GM23248 (cell line): ENCODE results near the gene COMMD7. TPM values are rescaled to one million over a fixed set of nuclear protein-coding genes. Genes with fewer than 3 reads are reported as not detected.
"Not testable (repeated sequence)": the region's sequence is repeated elsewhere in the genome, so short reads cannot be mapped to it uniquely, and the experiment has no call there.

Source experiments
- DNase-seq: peaks from one replicate; pipeline ENCODE4 v3.0.0-alpha.2; 2015
- H2AFZ ChIP-seq: fragments of 200-600 bp; sonication (generic); 2 replicates; pipeline ENCODE4 v1.6.1; 2016; ENCODE audit warnings: antibody characterized with exemption
- H3F3A ChIP-seq: fragments of 200-600 bp; sonication (generic); 2 replicates; pipeline ENCODE4 v1.6.1; 2016; ENCODE audit warnings: mild to moderate bottlenecking, antibody characterized with exemption, mixed run types; ENCODE audit not compliant: insufficient read depth
- H3K27ac ChIP-seq: fragments of 200-600 bp; sonication (generic); 2 replicates; pipeline ENCODE4 v1.5.1; 2016; ENCODE audit warnings: mild to moderate bottlenecking
- H3K27me3 ChIP-seq: fragments of 200-600 bp; sonication (generic); replicated peaks from 2 replicates; pipeline ENCODE4 v1.6.1; 2016; ENCODE audit warnings: mild to moderate bottlenecking; ENCODE audit not compliant: insufficient read depth
- H3K36me3 ChIP-seq: fragments of 200-600 bp; sonication (generic); 2 replicates; pipeline ENCODE4 v1.6.1; 2016; ENCODE audit warnings: low read depth, mild to moderate bottlenecking
- H3K4me1 ChIP-seq: fragments of 200-600 bp; sonication (generic); 2 replicates; pipeline ENCODE4 v1.6.1; 2016; ENCODE audit warnings: mild to moderate bottlenecking; ENCODE audit not compliant: insufficient read depth
- H3K4me2 ChIP-seq: fragments of 200-600 bp; sonication (generic); one replicate; pipeline ENCODE4 v1.6.1; 2016; ENCODE audit warnings: mild to moderate bottlenecking; ENCODE audit not compliant: unreplicated experiment
- H3K4me3 ChIP-seq: fragments of 200-600 bp; sonication (generic); 2 replicates; pipeline ENCODE4 v1.5.1; 2016; ENCODE audit warnings: mild to moderate bottlenecking
- H3K79me2 ChIP-seq: fragments of 200-600 bp; sonication (generic); 2 replicates; pipeline ENCODE4 v1.6.1; 2016; ENCODE audit warnings: mild to moderate bottlenecking; ENCODE audit not compliant: insufficient read depth
- H3K9ac ChIP-seq: fragments of 200-600 bp; sonication (generic); 2 replicates; pipeline ENCODE4 v1.6.1; 2016; ENCODE audit warnings: mild to moderate bottlenecking
- H3K9me2 ChIP-seq: fragments of 200-600 bp; sonication (generic); 2 replicates; pipeline ENCODE4 v1.6.1; 2016; ENCODE audit warnings: mixed run types, mild to moderate bottlenecking, moderate library complexity; ENCODE audit not compliant: insufficient read depth
- H3K9me3 ChIP-seq: fragments of 200-600 bp; sonication (generic); one replicate; pipeline ENCODE4 v1.6.1; 2017; ENCODE audit warnings: low read depth
- H4K20me1 ChIP-seq: fragments of 200-600 bp; sonication (generic); 2 replicates; pipeline ENCODE4 v1.6.0; 2016; ENCODE audit not compliant: insufficient read depth
- EZH2 ChIP-seq: fragments of 200-600 bp; sonication (generic); IDR thresholded peaks from 2 replicates; pipeline ENCODE4 v1.6.1; 2018; ENCODE audit warnings: antibody characterized with exemption, mild to moderate bottlenecking; ENCODE audit not compliant: insufficient read depth, poor library complexity, severe bottlenecking
- EZH2phosphoT487 ChIP-seq: fragments of 200-600 bp; sonication (generic); IDR thresholded peaks from 2 replicates; pipeline ENCODE4 v1.6.1; 2018; ENCODE audit warnings: antibody characterized with exemption, moderate library complexity, mild to moderate bottlenecking, low read depth; ENCODE audit not compliant: insufficient read depth
- WGBS, 2 experiments: methylation state at CpG; one replicate each; pipeline ENCODE4 v1.1.6; 2015 to 2017; ENCODE audit warnings: low lambda C conversion rate in 2 of 2, low coverage in 1 of 2; ENCODE audit errors: missing lambda C conversion rate in 2 of 2; 5-methylcytosine and 5-hydroxymethylcytosine counted together
- in situ Hi-C: fragments of 300-500 bp; cut with MboI; formaldehyde crosslinking; loops from 2 replicates; pipeline ENCODE4 v1.15.0; 2020
- polyA plus RNA-seq: library from polyadenylated mRNA; unstranded; fragments of >200 nt; fragmentation: Nextera tagmentation; extraction: Ambion mirVana; gene quantifications from 2 replicates; pipeline ENCODE4 v1.2.1, GENCODE V29; 2016
- total RNA-seq: library from RNA; depleted of rRNA; stranded (reverse); fragments of >200 nt; shearing (Covaris generic); gene quantifications from 2 replicates; pipeline ENCODE4 v1.2.3, GENCODE V29; 2014

Gene COMMD7
- total and polyA plus RNA-seq, 2 experiments from 2014 or later = 37.0 to 68.8 TPM

DNA sequence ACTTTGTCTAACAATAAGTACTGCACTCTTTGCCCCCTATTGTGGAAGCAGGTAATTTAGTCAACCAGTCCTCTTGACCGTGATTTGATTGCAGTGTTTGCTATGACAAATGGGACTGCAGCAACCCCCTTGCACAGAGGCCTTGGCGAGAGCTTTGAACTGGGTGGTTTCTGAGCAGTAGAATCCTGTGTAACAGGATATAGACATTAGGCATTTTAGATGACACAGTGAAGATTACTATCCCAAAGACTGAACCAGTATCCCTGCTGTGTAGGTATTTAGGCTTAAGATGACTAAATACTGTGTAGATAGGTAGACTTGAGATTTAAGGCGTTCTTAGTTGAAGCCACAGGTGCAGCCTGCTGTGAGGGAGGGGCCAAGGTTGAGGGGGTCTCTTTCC lies 28.8 kb upstream of the COMMD7 start:
- H3K9me2 ChIP-seq = no peaks in the 10 kb centered on the region
- TF ChIP-seq EZH2 = no peak
- TF ChIP-seq EZH2phosphoT487 = no peak
- H3K27me3 ChIP-seq = no peaks in the 10 kb centered on the region
- no peaks in the 10 kb centered on the region for H3K36me3 ChIP-seq
- no peak overlapping the region for H2AFZ ChIP-seq
- H3K27ac ChIP-seq = no peak overlapping the region
- DNase-seq = no peak
- no peak overlapping the region for H3K4me3 ChIP-seq
- in situ Hi-C loops = no loop called here
- no peaks in the 10 kb centered on the region for H3K79me2 ChIP-seq
- WGBS, 2 experiments = 96 to 99% methylated on average over 3 of the region's 3 CpGs
- no peak overlapping the region for H3K9ac ChIP-seq
- no peak overlapping the region for H3K4me2 ChIP-seq
- no peaks in the 10 kb centered on the region for H3F3A ChIP-seq
- no peaks in the 10 kb centered on the region for H3K9me3 ChIP-seq
- H3K4me1 ChIP-seq = 0 out of 2 replicates have a peak, but pooled peaks cover 8% of the 10 kb centered on the region
- no peaks in the 10 kb centered on the region for H4K20me1 ChIP-seq

GRCh38 chr20:32767418-32768198 lies 24.3 kb upstream of the COMMD7 start:
- WGBS, 2 experiments = 84 to 86% methylated on average over 9 of the region's 9 CpGs
- no peaks in the 10 kb centered on the region for H3K9me3 ChIP-seq
- no peaks in the 10 kb centered on the region for H3K9me2 ChIP-seq
- H3K9ac ChIP-seq = no peak overlapping the region
- no peaks in the 10 kb centered on the region for H3K27me3 ChIP-seq
- in situ Hi-C loops = no loop called here
- H3K4me3 ChIP-seq = no peak overlapping the region
- H3K4me1 ChIP-seq = no peaks in the 10 kb centered on the region
- DNase-seq = peak; percentile 39
- no peak overlapping the region for H3K4me2 ChIP-seq
- H4K20me1 ChIP-seq = no peaks in the 10 kb centered on the region
- no peaks in the 10 kb centered on the region for H3F3A ChIP-seq
- TF ChIP-seq EZH2phosphoT487 (no peak), EZH2 (no peak)
- no peak overlapping the region for H3K27ac ChIP-seq
- no peaks in the 10 kb centered on the region; the same call in 1 of the 2 replicates for H3K79me2 ChIP-seq
- H3K36me3 ChIP-seq = no peaks in the 10 kb centered on the region
- no peak overlapping the region for H2AFZ ChIP-seq

DNA sequence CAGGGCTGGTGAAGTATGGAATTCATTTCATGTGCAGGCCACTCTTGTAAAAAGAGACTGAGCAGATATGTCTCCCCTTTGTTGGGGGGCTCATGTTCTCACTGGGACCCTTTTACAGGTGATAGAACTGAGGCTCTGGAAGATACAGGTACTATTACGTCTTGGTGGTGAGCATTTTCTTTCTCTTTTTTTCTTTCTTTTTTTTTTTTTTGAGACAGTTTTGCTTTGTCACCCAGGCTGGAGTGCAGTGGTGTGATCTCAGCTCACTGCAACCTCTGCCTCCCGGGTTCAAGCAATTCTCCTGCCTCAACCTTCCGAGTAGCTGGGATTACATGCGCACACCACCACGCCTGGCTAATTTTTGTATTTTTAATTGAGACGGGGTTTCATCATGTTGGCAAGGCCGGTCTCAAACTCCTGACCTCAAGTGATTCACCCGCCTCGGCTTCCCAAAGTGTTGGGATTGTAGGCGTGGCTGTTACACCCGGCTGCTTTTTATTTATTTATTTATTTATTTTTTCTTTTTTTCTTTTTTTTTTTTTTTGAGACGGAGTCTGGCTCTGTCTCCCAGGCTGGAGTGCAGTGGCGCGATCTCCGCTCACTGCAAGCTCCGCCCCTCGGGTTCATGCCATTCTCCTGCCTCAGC lies 22.1 kb upstream of the COMMD7 start:
- H4K20me1 ChIP-seq, H3K4me1 ChIP-seq, H3K27me3 ChIP-seq, H2AFZ ChIP-seq, H3K9me3 ChIP-seq, H3K27ac ChIP-seq, H3F3A ChIP-seq, H3K9ac ChIP-seq, in situ Hi-C loops, H3K4me3 ChIP-seq, H3K79me2 ChIP-seq, H3K9me2 ChIP-seq, H3K36me3 ChIP-seq: not testable (repeated sequence)
- 60 to 68% methylated on average over 16 to 17 of the region's 17 CpGs for WGBS, 2 experiments
- DNase-seq = peak; percentile 66
- peak overlapping the region; percentile 49 for H3K4me2 ChIP-seq

DNA sequence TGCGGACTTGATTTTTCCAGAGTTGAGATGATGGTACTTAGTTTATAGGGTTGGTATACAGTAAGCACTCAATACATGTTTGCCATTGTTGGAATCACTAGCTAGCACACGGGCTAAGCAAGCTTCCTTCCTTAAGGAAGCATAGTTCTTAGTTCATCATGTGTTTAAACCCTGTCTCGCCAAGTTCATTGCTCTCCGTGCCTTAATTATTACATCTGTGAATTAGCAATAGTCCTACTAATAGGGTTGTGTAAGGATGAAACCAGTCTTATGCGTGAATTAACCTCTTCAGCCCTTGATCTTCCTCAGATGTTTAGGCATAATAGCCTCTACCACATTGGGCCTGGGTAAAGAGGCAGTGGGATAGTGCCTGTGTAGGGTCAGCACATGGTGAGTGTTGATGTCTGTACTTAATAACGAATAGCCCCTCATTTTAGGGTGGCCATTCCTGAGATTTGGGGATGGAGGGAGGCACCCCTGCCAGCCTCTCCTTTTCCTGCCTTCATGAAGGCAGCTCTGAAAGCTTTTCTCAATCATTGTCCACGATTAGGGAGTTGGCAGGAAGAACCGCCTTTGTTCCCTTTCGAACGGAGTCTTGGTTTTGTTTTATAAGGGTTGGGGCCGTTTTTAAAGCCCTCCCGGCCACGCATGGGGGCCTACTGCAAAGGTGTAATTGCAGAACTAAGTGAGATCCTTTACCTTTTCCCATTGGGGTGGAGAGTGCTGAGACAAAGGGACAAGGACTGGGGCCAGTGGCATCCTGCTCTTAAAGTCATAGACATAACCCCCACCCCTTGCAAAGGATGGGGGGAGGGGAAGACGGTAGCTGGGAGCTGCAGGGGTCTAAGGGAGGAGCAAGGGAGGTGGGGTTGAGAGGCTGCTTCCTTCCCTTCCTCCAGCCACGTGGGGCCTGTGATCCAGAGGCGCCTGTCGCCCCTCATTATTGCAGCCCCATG lies 21.0 kb upstream of the COMMD7 start:
- in situ Hi-C loops = no loop called here
- H3K27ac ChIP-seq = no peak overlapping the region
- no peaks in the 10 kb centered on the region for H3K9me2 ChIP-seq
- H4K20me1 ChIP-seq = no peaks in the 10 kb centered on the region
- no peak overlapping the region for H3K4me2 ChIP-seq
- no peaks in the 10 kb centered on the region for H3F3A ChIP-seq
- 78 to 80% methylated on average over 17 of the region's 17 CpGs for WGBS, 2 experiments
- no peaks in the 10 kb centered on the region for H3K4me1 ChIP-seq
- no peaks in the 10 kb centered on the region for H3K9me3 ChIP-seq
- no peak overlapping the region for H3K4me3 ChIP-seq
- TF ChIP-seq EZH2 (no peak), EZH2phosphoT487 (no peak)
- H3K36me3 ChIP-seq = no peaks in the 10 kb centered on the region
- no peak overlapping the region for H3K9ac ChIP-seq
- no peaks in the 10 kb centered on the region; the same call in 1 of the 2 replicates for H3K79me2 ChIP-seq
- no peak for DNase-seq
- no peaks in the 10 kb centered on the region for H3K27me3 ChIP-seq
- H2AFZ ChIP-seq = no peak overlapping the region
